Aorta (tissue), 5 donors: ENCODE measurements around the gene PHOSPHO1. TPM values are rescaled to one million over a fixed set of nuclear protein-coding genes. Genes with fewer than 3 reads are reported as not detected.

ENCODE experiments used
- ATAC-seq: fragments of 200-7000 bp; cut with Tn5 transposase; one replicate; pipeline ENCODE4 v1.9.1; 2022; ENCODE audit warnings: moderate library complexity; ENCODE audit not compliant: low FRiP score
- DNase-seq, 2 donors: peaks; one replicate each; pipeline ENCODE4 v3.0.0-alpha.2; 2020
- H3K27ac ChIP-seq, 2 donors: one replicate each; pipeline ENCODE4 v1.5.1; 2013; ENCODE audit warnings: low read length in 2 of 2, mild to moderate bottlenecking in 2 of 2, moderate library complexity in 2 of 2, control low read depth in 1 of 2, inconsistent platforms in 1 of 2, low read depth in 1 of 2
- H3K27me3 ChIP-seq, 2 donors: one replicate each; pipeline ENCODE4 v1.6.1; 2013; ENCODE audit warnings: control low read depth in 1 of 2, low read length in 1 of 2, mild to moderate bottlenecking in 1 of 2, moderate library complexity in 1 of 2; ENCODE audit not compliant: insufficient read depth in 2 of 2, control insufficient read depth in 1 of 2
- H3K36me3 ChIP-seq, 2 donors: one replicate each; pipeline ENCODE4 v1.6.1; 2013; ENCODE audit warnings: control low read depth in 1 of 2, low read length in 1 of 2, mild to moderate bottlenecking in 1 of 2; ENCODE audit not compliant: insufficient read depth in 2 of 2, control insufficient read depth in 1 of 2
- H3K4me1 ChIP-seq, 2 donors: one replicate each; pipeline ENCODE4 v1.6.1; 2013; ENCODE audit warnings: low read length in 2 of 2, control low read depth in 1 of 2, mild to moderate bottlenecking in 1 of 2, moderate library complexity in 1 of 2; ENCODE audit not compliant: insufficient read depth in 2 of 2, control insufficient read depth in 1 of 2
- H3K4me3 ChIP-seq, 2 donors: one replicate each; pipeline ENCODE4 v1.5.1; 2013; ENCODE audit warnings: low read length in 2 of 2, control low read depth in 1 of 2, mild to moderate bottlenecking in 1 of 2
- H3K9me3 ChIP-seq: one replicate; pipeline ENCODE4 v1.6.1; 2013; ENCODE audit warnings: mild to moderate bottlenecking, low read length; ENCODE audit not compliant: control insufficient read depth
- WGBS, 2 donors: extraction: QIAGEN DNeasy Blood & Tissue Kit; methylation state at CpG; one replicate each; pipeline ENCODE4 v1.1.7; 2013; 5-methylcytosine and 5-hydroxymethylcytosine counted together
- intact Hi-C, 2 donors: fragments of 100-400 bp; cut with DNase I; formaldehyde crosslinking; loops; one replicate each; pipeline versions ENCODE4 v1.14.2 to v1.15.0; 2022
- polyA plus RNA-seq, 2 donors: library from polyadenylated mRNA; stranded (reverse); fragments of 200-250 nt; gene quantifications; one replicate each; pipeline ENCODE4 v1.2.3, GENCODE V29; 2013
- total RNA-seq, 2 donors: library from RNA; stranded (reverse); fragmentation: NEBNext Ultra II Directional; extraction: Animal tissue kit (Norgen Biotek cat#: 25700); gene quantifications; one replicate each; pipeline ENCODE4 v1.2.1, GENCODE V29; 2021
- donor health status: healthy with polysubstance abuse.
- donor health status: Bipolar disorder and iron deficiency.
- donor health status: DM: no; HTN: no; CAD: no.
- donor health status: DM: no; HTN: no; CAD: no.
- donor health status: DM: yes; HTN: yes; CAD: no.

The PHOSPHO1 gene
- total and polyA plus RNA-seq, 4 donors, result 0.72 to 2.0 (median 2.0) TPM; not detected in 1

DNA sequence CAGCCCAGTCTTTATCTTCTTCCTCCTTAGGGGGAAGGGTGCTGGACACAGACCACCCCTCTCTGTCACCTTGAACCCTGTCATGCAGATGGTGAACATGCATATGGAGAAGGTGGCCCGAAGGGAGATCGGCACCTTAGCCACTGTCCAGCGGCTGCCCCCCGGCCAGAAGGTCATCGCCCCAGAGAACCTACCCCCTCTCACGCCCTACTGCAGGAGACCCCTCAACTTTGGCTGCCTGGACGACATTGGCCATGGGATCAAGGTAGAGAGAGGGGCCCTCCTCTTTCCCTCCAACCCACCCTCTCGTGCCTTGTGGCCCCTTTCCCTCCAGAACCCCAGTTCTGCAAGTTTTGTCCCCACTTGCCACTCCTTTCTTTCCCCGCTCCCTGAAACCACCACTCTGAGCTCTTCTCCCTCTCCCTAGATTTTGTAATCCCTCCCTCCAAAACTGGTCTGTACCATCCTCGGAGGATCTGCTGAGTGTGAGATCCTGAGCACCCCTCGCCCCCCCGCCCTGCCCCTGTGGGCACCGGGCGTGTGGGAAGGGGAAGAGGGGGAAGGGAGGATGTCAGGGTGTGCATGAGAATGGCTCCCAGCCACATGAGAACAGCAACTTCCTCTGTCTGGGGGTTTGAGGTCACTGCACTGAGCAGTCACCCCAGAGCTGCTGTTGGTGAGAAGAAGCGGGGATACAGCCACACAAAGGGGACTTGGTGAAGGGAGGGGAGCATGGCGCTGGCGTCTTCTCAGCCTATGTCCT, 12.8 kb downstream of the PHOSPHO1 start:
- Histone ChIP-seq H3K9me3 (no peaks in the 10 kb centered on the region), H3K4me3 (no peak overlapping the region), H3K27ac (no peak overlapping the region), H3K36me3 (no peaks in the 10 kb centered on the region), H3K4me1 (no peaks in the 10 kb centered on the region), H3K27me3 (no peaks in the 10 kb centered on the region)
- ATAC-seq (peak; percentile 50), DNase-seq (peak in 1 of 2 donors; percentile 88)
- intact Hi-C loops, result no loop called here
- WGBS, 2 donors, result 75 to 79% methylated on average over 16 to 17 of the region's 17 CpGs

DNA sequence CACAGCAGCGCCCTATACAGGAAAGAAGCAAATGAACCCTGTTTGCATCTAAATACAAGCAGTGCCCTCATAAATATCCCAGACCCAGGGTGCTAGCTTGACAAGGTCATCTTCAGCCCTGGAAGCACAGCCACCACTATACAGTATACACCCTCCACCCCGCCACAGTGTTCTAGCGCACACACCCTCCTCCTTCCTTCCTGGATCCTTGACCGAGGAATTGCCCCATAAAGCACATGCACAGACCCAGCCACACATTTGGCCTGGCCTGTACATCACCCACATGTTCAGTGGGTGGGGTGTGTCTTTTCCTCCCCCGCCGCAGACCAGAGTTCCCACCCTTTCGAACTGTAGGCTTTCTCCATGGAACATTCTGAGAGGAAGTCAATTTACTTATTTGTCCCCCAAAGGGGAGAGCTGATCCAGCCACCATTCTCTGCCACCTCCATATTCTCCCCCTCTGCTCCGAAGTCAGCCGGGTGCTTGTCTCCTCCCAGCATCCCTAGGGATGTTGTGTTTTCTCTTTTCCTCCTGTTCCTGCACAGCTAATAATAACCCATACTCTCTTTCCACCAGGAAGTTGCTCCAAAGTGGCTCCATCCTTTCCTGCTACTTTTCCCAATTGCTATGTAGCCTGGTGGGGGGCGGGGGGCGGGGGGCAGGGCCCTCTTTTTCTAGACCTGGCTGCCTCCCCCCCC, 13.5 kb downstream of the PHOSPHO1 start:
- no peaks in the 10 kb centered on the region for H3K36me3 ChIP-seq
- ATAC-seq, result peak; percentile 11

DNA sequence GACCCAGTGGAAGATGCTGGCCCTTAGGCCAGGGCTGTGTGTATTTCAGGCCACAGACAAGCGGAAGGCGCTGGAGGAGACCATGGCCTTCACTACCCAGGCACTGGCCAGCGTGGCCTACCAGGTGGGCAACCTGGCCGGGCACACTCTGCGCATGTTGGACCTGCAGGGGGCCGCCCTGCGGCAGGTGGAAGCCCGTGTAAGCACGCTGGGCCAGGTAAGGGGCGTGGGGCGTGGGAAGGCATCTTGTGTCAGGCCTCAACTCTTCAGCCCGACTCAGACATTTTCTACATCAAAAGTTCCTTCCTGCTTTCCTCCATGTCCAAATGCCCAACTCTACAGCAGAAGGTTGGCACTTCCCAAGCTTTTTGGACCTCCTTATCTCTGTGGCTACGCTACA, 14.1 kb downstream of the PHOSPHO1 start:
- WGBS, 2 donors, result 84 to 87% methylated on average over 13 of the region's 13 CpGs
- H3K27me3 ChIP-seq, result no peaks in the 10 kb centered on the region
- H3K4me3 ChIP-seq, result no peak overlapping the region
- intact Hi-C loops, result no loop called here
- DNase-seq (no peak), ATAC-seq (no peak)
- H3K4me1 ChIP-seq, result no peaks in the 10 kb centered on the region
- H3K27ac ChIP-seq, result no peak overlapping the region
- no peaks in the 10 kb centered on the region for H3K36me3 ChIP-seq
- no peaks in the 10 kb centered on the region for H3K9me3 ChIP-seq

More for the DNA sequence above, 13.5 kb downstream of the PHOSPHO1 start:
- DNase-seq, result peak in 1 of 2 donors; percentile 74
- Histone ChIP-seq H3K9me3 (no peaks in the 10 kb centered on the region), H3K27me3 (no peaks in the 10 kb centered on the region), H3K4me3 (no peak overlapping the region), H3K27ac (no peak overlapping the region), H3K4me1 (no peaks in the 10 kb centered on the region)
- intact Hi-C loops, result no loop called here
- 61 to 66% methylated on average over 11 of the region's 11 CpGs for WGBS, 2 donors

DNA sequence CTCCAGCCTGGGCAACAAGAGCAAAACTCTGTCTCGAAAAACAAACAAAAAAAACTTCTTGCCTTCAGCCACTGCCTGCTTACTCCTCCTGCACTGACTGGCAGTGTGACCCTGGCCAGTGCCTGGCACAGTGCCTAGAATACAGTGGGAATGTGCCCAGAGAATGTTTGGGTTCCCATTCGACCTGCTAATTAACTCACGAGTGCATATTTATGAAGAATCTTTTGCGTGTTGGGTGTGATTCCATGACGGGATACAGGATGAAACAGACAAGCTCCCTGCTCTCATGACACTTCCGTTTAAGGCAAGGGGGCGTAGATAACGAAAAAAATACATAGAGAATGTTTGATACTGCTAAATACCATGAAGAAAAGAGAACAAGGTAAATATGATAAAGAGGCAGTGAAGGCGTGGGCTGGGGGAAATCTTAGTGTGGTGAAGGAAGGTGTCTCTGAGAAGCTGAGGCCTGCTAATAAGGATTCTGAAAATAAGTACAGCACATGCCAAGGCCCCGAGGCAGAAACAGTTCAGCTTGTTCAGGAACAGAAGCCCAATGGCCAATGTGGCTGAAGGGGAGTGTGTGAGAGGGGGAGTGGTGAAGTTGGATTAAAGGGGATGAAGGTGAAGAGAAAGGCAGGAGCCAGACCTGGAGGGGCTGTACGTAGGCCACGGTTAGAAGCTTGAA, 15.8 kb downstream of the PHOSPHO1 start:
- H3K27ac ChIP-seq, result no peak overlapping the region
- intact Hi-C loops, result no loop called here
- H3K27me3 ChIP-seq, result no peaks in the 10 kb centered on the region
- H3K9me3 ChIP-seq, result no peaks in the 10 kb centered on the region
- H3K36me3 ChIP-seq, result no peaks in the 10 kb centered on the region
- ATAC-seq (no peak), DNase-seq (no peak)
- no peak overlapping the region for H3K4me3 ChIP-seq
- no peaks in the 10 kb centered on the region for H3K4me1 ChIP-seq
- WGBS, 2 donors, result 46 to 54% methylated on average over 12 of the region's 12 CpGs

DNA sequence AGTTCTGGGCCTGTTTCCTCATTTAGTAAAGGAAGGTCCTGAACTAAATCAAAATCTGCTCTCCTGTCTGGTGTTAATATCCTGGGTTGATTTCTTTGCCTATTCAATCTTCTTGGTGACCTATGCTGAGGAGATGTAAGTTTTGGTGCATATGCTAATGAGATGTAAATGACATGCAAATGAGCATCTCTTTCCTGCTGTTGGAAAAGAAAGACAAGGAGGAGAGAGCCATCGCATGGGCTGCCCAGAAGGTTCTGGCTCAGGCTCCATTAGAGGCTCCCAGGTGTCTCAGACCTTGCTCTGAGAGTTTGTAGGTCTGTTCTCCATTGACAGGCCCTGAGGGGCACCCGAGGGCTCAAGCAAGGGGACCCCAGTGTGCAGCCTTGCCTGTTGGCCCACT, 16.7 kb downstream of the PHOSPHO1 start:
- Histone ChIP-seq H3K27ac (no peak overlapping the region), H3K9me3 (no peaks in the 10 kb centered on the region), H3K27me3 (no peaks in the 10 kb centered on the region), H3K36me3 (no peaks in the 10 kb centered on the region), H3K4me3 (no peak overlapping the region), H3K4me1 (no peaks in the 10 kb centered on the region)
- DNase-seq (no peak), ATAC-seq (no peak)
- intact Hi-C loops, result no loop called here
- 85 to 89% methylated on average over 2 of the region's 2 CpGs for WGBS, 2 donors

DNA sequence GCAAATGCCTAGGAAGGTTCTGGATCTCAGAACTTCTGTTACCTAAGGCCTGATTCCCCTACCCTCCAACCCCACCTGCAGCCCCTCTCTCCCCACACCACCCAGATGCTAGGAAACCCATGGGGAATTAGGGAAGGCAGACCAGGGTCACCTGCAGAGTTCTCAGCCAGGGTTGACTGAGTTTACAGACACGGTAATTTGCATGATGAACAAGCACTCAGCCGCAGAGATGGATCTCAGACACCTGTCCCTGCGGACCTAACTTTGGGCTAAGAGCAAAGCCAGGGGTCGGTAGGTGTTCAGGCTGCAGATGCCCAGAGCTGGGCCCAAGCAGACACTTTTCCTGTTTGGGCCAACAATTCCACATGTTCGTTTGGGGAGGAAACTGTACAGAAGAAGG, 17.2 kb downstream of the PHOSPHO1 start:
- Histone ChIP-seq H3K27ac (no peak overlapping the region), H3K9me3 (no peaks in the 10 kb centered on the region), H3K4me3 (no peak overlapping the region), H3K4me1 (no peaks in the 10 kb centered on the region), H3K36me3 (no peaks in the 10 kb centered on the region), H3K27me3 (no peaks in the 10 kb centered on the region)
- DNase-seq (no peak), ATAC-seq (no peak)
- WGBS, 2 donors, result 82 to 86% methylated on average over 5 of the region's 5 CpGs
- intact Hi-C loops, result no loop called here

DNA sequence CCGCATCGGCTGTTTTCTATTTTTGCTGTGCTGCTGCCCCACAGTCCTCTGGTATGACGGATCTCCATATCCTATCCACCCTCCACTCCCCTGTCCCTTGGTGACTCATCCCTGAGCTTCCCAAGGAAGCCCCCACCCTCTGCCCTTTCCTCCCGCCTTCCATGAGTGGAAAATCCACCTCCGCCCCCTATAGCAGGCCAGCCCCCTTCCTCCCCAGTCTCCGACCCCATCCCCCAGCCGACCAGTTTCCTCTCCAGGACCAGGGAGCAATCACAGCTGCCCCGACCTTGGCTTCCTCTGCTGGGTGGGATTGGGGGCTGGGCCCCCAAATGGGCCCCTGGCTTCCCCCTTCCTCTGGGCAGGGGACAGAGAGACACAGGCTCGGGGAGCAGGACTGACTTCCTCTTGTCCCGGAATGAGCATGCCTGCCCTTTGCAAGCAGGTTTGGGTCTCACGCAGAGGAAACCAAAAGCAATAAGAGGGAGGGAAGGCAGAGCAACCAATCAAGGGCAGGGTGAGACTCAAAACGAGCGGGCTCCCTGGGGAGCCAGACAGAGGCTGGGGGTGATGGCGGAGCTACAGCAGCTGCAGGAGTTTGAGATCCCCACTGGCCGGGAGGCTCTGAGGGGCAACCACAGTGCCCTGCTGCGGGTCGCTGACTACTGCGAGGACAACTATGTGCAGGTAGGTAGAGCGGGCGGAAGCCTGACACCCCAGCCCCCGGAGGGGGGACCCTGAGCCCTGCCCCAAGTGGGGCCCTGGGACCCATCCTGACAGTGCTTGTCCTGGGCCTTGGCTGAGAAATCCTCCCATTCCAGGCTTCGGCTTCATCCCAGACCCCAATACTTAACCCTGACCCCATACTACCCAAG, 20.2 kb downstream of the PHOSPHO1 start, which contains the start of the genes ABI3 and GNGT2:
Gene ABI3 (plus strand): TSS at position 550 of the 872 bp plus-strand sequence. CDS start 18 bp downstream, at position 568.
Gene GNGT2 (minus strand): TSS at position 417 of the 872 bp plus-strand sequence. CDS start 3,152 bp downstream, outside the sequence.
- no peak within 1 kb of the TSS for H3K4me3 ChIP-seq
- H3K36me3 ChIP-seq, result no peaks in the 10 kb centered on the region
- H3K4me1 ChIP-seq, result no peaks in the 10 kb centered on the region
- H3K9me3 ChIP-seq, result no peaks in the 10 kb centered on the region
- intact Hi-C loops, result no loop called here
- ATAC-seq (peak; percentile 52), DNase-seq (peak in 1 of 2 donors; percentile 61)
- H3K27me3 ChIP-seq, result no peaks in the 10 kb centered on the region
- 23 to 31% methylated on average over 18 to 22 of the region's 22 CpGs for WGBS, 2 donors
- no peak within 1 kb of the TSS for H3K27ac ChIP-seq

DNA sequence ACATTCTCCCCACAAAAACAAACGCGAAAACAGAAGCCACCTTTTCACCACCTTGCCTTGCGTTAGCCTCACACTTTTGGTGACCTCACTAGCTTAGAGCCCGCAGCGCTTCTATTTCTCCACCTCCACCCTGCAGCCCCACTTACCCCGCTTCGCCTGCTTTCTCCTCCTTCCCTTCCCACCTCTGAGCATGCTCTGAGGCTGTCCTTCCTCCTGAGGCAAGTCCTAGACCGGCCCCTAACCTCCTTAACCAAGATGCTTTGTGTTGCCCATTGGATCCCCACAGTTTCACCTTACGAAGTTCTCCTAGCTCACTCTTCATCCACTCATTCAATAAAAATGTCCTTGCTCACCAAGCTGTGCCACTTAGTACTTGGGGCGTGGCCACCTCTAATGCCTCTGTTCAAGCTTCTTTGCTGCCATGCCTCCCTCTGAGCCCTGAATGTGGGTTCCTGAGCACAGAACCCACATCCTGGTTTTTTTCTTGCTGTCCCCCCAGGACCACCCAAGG, 21.5 kb downstream of the PHOSPHO1 start:
- H3K27me3 ChIP-seq, result no peaks in the 10 kb centered on the region
- intact Hi-C loops, result no loop called here
- H3K4me1 ChIP-seq, result no peaks in the 10 kb centered on the region
- H3K27ac ChIP-seq, result no peak overlapping the region
- no peak for DNase-seq
- H3K4me3 ChIP-seq, result no peak overlapping the region
- 82 to 86% methylated on average over 10 of the region's 10 CpGs for WGBS, 2 donors
- H3K9me3 ChIP-seq, result no peaks in the 10 kb centered on the region
- ATAC-seq, result no peak
- H3K36me3 ChIP-seq, result no peaks in the 10 kb centered on the region
